Globus pallidus (tissue), 1 donor: ENCODE measurements around the gene FAM53A.
"Not testable (repeated sequence)": the region's sequence is repeated elsewhere in the genome, so short reads cannot be mapped to it uniquely, and the experiment has no call there.

Experiments
- DNase-seq: peaks from one replicate; pipeline ENCODE4 v3.0.0-alpha.2; 2015; ENCODE audit warnings: low spot score

The FAM53A gene

DNA sequence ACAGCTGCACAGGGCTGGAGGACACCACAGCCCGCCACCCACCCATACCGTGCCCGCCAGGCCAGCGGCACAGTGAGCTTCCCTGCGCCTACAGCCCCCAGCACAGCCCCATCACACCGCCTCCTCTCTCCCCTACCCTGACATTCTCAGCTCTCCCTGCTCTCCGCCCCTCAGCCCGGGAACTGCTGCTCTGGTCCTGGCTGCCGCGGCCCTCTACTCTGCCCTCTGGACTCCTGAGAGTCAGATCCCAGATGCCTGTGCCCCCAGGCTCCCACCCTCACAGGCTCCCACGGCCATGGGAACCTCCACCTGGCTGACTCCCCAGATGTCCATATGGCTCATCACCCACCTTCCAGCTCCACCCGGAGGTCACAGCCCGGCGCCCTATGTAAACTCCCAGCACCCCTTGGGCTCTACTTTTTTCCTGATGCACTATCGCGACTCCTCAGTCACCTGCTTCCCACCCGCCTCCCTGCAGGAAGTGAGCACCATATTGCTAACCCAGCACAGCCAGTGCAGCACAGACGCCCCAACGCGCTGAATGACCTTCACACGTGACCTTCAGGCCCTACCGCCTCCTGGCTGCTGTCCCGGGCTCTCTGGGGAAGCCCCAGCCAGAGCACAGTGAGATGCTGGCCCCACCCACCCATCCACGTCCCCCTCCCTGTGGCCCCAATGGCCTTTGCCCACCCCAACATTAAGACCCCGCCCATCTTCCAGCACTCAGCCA lies 23.0 kb downstream of the FAM53A start:
- DNase-seq: no peak

DNA sequence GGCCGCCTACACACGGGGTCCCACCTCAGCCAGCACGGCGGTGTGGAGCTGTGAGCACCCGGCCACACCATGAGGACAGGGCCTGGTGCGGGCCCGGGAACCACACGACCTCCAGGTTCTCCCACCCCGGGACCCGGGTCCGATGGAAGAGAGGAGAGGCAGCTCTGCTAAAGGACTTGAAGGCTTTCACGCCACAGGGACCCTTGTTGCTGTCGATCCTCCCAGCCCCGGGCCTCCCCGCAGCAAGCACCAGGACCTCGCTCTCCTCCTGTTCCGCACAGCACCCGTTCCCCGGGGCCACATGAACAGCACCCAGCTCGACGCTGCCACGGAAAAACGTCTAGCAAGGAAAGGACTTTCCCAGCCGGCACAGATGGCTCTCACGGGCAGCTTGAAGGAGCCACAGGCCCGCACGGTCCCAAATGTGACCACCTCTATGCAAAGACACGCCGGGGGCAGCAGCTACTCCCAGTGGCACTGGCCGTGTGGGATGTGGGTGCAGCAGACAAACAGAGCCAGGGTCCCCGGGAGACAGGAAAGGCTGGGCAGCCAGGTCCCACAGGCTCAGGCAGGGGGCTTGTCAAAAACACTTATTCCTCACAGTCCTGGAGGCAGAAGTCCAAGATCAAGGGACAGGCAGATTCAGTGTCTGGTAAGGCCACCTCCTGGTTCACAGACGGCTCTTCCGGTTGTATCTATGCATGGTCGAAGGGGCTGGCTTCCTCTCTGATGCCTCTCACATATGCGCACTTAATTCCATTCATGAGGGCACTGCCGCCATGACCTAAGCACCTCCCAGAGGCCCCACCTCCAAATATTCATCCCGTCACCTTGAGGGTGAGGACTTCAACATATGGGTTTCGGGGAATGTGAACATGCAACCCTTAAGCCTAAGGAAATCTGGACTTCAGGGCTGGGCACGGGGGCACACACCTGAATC lies 24.7 kb downstream of the FAM53A start:
- no peak for DNase-seq

DNA sequence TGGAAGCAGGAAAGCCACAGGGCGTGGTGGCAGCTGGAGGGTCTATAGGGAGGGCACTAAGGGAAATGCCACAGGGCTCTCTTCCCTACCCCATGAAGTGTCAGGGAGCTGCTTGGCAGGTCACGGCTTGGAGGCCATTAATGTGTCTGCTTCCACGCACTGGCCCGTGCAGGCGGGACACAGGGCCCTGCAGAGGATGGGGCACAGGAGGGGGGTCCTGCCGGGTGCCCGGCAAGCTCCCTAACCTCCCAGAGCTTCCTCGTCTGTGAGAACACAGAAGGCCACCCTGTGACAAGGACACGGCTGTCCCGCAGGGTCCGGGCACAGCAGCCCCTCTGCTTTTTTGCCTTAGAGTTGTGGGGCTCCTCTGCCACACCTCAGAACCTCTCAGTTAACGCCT lies 25.5 kb downstream of the FAM53A start:
- no peak for DNase-seq

DNA sequence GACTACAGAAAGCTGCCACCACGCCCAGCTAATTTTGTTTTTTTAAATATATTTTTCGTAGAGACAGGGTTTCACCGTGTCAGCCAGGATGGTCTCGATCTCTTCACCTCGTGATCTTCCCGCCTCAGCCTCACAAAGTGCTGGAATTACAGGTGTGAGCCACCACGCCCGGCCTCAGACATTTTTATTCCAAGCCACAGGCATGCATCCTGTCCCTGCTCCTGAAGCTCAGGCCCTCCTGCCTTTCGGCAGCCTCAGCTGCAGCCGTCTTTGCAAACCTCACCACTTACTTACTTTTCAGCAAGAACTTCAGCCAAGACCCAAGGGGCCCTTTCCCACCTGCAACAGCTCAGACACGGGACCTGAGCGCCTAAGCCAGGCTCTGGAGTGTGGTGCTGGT lies 26.0 kb downstream of the FAM53A start:
- DNase-seq: no peak

DNA sequence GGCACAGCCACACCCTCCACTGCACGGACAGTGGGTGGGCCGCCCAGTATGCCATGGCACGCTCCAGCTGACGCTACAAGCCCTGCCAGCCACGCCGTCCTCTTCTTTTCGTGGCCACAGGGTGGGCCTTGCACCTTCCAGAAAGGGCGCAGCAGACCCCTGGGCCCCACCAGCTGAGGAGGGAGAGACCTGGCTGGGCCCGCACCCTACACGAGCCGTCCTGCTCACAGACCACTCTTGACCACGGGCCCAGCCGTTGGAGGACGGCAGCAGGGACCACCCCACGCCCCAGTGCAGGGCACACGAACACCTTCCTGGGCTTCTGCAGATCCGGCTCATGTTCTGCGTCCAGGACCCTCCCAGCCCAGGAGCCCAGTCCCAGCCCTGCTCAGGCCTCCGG lies 27.1 kb downstream of the FAM53A start:
- DNase-seq: no peak

DNA sequence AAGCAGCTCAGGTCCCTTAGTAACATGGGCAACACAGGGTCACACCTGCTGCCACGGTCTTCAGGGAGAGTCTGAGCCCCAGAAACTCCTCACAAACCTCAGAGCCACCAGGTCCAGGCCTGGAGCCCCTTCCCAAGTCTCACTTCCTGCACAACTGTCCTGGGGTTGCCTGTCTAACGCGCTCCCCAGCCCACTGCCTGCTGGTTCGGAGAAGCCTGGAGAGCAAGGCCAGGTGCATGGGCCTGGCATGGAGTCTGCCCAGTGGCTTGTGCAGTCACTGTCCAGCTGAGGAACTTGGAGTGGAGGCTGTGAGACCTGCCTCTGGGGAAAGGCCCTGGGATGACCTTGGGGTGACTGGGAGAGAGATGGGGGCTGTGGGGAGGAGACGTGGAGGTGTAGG lies 28.0 kb downstream of the FAM53A start:
- DNase-seq: no peak

DNA sequence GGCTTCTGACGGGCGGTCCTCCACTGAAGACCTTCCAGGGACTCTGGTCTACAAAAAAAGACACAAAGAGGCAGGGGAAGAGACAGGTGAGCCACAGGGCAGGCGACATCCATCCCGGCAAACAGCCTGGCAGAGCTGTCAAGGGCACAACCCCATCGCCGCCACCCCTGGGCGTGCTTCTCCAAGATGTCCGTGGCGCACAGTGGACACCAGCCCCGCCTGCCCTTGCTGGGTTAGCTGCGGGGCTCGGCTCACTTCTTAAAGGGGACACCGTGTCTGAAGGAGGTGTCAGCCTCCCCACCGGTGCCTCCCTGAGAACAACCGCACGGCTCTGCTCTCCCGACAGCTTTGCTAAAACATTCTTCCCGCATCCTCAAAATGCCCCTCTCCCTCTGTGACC lies 28.4 kb downstream of the FAM53A start:
- no peak for DNase-seq

DNA sequence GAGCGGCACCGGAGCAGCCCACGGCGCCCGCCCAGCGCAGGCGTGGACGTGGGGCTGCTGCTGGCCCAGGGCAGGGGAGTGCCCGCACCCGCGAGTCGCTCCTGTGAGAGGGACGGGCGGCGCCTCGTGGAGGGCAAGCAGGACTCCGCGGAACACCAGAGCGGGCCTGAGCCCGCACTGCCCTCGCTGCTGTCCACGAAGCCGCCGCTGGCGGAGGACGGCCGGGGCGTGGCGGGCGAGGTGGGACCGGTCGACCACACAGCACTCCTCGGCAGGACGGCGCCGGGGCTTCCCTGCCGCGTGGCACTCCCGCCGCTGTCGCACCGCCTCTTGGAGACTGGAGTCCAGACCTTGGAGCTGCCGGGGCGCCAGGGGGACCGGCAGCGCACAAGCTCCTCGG lies 29.0 kb downstream of the FAM53A start:
- DNase-seq: no peak

DNA sequence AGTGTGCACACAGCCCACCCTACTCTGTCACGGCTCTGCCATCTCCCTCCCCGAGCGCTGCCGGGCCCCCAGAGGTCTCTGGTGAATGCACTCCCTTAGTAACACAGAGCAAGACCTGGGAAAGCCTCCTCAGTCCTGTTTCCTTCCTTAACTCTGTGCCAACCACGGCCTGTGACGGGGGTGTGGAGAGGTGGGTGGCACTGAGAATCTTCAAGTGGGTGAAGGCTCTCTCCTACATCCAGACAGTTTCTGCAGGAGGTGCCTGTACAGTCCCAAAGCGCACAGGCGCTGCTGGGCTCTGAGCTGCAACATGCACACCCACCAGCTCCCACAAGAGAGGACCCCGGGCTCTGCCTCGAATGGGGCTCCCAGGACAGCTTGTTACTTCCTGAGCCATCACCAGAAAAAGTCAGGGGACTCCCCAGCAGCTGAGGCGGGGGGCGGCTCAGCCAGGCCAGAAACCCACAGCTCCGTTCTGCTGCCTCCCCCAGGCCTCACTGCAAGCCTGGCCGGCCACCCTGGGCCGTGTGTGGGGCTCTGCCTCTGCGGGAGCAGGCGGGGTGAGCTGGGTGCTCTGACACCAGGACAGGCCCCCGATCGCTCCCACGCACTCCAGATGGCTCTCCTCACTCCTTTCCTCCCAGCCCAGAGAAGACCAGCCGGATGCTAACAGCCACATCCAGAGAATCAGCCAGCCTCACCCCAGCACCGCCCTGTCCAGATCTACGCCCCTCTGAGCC lies 29.7 kb downstream of the FAM53A start:
- no peak for DNase-seq

DNA sequence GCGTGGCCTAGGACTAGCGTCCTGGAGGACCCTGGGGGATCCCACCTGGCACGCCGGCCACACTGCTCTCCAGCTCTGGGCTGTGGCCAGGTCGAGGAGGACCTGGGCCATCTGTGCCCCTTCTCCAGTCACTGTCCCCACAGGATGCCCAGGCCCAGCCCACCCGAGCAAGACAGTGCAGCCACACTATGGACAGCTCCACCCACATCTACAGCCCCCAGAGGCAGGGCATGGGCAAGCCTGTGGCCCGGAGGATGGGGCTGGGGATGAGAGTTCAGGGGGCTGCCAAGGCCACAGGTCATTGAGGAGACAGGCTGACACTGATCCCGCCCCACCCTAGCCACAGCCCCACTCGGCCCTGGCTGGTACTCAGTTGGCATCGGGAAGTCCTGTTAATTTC lies 30.3 kb downstream of the FAM53A start:
- no peak for DNase-seq

DNA sequence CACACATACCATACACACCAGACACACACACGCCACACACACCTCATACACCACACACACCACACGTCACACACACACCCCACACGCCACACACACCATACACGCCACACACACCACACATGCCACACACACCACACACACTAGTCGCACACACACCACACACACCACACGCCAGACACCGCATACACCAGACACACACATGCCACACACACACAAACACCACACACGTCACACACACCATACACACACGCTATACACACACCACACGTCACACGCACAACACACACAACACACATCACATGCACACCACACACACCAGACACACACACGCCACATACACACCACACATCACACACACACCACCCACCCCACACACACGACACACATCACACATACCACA lies 32.0 kb downstream of the FAM53A start:
- DNase-seq: no peak

DNA sequence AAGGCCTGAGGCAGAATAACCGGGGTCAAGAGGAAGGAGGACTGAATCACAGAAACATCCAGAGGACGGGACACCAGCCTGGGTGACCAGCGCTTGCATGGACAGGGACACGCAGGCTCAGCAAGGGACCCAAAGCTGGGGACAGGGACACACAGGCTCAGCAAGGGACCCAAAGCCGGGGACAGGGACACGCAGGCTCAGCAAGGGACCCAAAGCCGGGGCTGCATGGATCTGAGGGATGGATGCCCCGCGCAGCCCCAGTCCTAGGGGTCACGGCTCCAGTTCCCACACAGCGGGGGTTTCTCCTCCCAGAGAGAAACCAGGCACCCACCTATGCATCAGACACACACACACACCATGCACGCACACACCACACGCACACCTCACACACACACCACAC lies 32.5 kb downstream of the FAM53A start:
- no peak for DNase-seq

DNA sequence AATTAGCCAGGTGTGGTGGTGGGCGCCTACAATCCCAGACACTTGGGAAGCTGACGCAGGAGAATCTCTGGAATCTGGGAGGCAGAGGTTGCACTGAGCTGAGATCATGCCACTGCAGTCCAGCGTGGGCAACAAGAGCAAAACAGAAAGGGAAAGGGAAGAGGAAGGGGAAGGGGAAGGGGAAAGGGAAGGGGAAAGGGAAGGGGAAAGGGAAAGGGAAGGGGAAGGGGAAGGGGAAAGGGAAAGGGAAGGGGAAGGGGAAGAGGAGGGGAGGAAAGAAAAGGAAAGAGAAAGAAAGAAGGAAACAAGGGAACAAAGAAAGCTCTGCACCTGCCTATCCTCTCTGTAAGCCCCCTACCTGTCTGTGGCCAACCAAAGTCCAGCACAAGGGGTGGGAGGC lies 35.2 kb downstream of the FAM53A start:
- DNase-seq: no peak

DNA sequence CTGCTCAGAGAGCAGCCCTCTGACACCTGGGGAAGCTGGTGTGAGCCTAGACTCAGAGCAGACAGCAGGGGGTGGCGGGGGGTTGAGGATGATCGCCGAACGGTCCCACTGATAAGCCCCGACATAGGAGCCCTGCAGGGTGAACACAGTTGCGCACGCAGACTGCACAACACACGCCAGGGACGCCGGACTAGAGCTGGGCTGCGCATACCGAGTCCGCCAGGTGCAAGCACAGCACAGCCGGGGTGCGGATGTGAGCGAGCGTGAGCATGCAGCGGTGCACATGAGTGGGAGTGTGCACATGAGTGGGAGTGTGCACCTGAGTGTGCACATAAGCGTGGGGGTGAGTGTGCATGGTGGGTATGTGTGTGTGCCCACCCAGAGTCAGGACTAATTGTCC lies 36.7 kb downstream of the FAM53A start:
- DNase-seq: no peak

DNA sequence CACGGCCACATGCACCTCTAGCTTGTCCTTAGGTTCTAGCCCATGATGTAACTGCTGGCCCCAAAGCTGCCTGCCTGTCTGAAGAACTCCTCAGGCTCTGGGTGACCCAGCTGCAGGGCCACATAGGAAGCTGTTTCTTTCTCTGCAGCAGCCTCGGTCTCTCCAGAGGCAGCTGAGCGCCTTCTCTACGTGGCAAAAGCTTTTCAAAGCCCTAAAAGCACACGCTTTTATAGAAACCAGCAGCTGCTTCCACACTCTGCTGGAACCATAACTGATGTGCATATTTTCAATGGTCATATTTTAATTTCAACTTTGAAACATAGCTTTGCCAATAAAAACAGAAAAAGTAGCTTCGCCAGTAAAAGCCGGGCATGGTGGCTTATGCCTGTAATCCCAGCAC lies 37.4 kb downstream of the FAM53A start:
- DNase-seq: no peak

DNA sequence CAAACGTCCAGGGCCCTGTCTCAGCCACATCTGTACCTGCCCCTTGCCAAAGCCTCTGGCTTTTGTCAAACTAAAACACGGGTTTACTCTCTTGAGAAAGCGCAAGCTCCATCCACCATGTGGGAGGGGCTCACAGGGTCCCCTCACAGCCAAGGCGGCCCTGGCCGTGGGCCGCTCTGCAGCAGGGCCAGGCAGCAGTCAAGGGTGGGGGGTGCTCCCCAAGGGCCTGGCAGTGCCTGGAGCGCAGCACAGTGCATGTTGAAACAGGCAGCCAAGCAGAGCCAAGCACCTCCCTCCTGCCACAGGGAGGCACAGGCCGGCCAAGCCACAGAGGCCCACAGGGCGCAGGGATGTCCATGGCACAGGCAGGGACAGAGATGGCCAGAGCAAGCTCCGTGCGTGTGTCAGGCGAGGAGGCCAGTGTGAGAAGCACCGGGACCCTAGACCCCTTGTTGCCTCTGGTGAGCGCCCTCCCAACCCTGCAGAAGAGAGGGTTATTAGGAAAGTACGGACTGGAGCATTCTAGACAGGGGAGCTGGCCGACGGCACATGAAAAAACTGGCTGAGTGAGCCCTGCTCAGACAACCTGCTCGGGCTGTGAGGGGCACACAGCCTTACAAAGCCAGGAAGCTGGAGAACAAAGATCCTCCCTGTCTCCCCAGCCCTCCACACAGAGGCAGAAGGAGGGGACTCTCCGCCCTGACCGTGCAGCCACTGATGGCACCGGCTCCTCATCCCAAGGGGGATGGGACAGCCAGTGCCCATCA lies 39.0 kb downstream of the FAM53A start:
- DNase-seq: peak; percentile 95

DNA sequence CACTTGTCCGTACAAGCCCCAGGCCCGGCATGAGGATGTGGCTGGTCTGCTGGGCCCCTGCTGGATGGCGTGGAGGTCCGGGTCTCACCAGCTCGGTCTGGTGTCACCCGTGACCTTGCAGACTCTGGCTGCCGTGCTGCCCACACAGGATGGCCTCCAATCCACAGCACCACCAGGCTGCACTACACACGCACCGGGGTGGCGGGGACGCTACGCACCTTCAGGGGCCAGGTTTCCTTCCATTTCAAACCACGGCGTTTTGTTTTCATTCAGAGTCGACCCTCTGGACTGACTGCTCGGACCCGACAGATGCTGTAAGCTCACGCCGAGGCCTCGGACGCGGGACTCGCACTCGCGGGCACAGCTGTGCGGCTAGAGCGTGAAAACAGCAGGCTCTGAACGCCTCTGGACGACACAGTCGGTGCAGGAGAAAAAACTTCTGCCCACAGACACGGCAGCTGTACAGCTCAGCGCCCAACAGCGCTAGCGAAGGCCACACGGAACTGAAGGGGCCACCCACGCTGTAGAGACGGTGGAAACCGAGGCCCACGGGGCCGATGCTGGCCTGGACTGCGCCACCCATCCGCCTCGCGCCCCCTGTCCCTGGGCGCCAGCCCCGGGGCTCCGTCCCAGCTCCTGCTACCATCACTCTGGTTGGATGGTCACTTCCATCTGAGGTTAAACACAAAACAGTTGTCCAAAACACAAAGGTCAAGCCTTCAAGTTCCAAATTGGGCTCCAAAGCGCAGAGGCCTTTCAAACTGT lies 40.0 kb downstream of the FAM53A start:
- DNase-seq: no peak

DNA sequence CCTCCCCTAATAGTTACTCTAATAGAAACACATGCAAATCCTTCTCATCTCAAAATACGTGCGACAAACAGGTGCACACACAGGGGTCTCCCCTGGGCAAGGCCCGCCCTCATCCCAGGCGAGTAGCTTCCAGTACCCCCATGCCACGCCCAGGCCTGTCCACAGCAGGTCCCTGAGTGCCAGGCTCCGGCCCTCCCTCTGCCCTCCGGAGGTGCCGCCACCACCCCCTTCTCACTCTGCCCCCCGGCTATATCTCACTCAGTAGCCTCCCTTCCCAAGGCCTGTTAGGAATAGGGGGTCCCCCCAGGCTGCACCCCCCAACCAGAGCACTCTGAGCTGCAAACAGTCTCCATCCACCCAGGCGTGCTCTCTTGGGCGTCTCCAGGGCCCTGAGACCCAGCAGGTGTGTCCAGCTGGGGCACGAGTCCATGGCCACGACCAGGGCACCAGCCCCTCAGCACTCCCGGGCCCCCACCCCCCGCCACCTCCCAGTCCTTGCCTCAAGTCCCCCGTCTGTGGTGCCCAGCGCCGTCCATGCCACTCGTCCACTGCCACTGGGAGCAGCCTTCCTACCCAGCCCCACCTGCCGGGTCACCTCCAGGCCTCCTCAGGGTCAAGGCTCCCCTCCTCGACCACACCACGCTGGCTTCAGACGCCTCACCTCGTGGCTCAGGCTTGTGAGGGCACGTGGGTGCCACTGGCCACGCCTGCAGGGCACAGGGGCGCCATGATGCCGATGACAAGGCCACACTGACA lies 41.7 kb downstream of the FAM53A start:
- DNase-seq: no peak

DNA sequence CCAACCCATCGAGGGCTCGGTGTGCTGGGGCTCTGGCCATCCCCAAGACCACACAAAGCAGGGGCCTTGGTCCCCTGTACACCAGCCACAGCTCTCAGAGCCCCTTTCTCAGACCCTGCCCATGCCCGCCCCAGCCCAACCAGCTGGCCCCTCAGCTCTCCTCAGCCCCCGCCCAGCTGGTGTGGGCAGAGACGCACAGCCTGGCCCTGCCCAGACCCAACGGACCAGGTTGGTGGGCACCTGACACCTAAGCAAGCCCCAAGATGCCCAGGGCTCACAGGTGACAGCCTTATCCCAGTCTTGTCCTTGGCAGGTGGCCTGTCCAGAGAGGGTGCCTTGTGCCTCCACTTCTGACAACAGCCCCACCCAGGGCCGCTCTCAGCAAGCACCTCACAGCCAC lies 42.4 kb downstream of the FAM53A start:
- DNase-seq: no peak

DNA sequence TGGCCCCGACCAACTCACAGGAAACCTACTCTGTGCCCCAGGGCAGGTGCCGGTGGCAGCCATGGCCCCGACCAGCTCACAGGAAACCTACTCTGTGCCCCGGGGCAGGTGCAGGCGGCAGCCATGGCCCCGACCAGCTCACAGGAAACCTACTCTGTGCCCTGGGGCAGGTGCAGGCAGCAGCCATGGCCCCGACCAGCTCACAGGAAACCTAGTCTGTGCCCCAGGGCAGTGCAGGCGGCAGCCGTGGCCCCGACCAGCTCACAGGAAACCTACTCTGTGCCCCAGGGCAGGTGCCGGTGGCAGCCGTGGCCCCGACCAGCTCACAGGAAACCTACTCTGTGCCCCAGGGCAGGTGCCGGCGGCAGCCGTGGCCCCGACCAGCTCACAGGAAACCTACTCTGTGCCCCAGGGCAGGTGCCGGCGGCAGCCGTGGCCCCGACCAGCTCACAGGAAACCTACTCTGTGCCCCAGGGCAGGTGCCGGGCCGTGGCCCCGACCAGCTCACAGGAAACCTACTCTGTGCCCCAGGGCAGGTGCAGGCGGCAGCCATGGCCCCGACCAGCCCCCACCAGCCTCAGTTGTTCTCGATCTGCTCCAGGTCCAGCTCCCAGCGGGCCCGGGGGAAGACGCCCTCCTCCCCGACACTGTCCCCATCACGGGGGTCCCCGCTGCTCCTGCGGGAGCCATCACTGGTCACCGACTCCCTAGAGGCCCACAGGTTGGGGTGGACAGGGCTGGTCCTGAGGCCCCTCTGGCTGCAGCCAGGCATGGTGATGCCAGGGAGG lies 43.2 kb downstream of the FAM53A start:
- DNase-seq: not testable (repeated sequence)
